GM23338 (cell line): ENCODE data around the gene NAPG. TPM values are rescaled to one million over a fixed set of nuclear protein-coding genes. Genes with fewer than 3 reads are reported as not detected.

Experiments
- ATAC-seq: fragments of 200-7000 bp; cut with Tn5 transposase; 3 replicates; pipeline ENCODE4 v1.9.1; 2020
- DNase-seq: peaks from one replicate; pipeline ENCODE4 v3.0.0-alpha.2; 2015; ENCODE audit warnings: low spot score
- H2AFZ ChIP-seq: fragments of 200-600 bp; sonication (generic); 2 replicates; pipeline ENCODE4 v1.8.0; 2016; ENCODE audit warnings: antibody characterized with exemption, mild to moderate bottlenecking, moderate library complexity
- H3F3A ChIP-seq: fragments of 200-600 bp; sonication (generic); replicated peaks from 2 replicates; pipeline ENCODE4 v1.8.0; 2017; ENCODE audit warnings: antibody characterized with exemption, mixed run types, low read depth
- H3K27ac ChIP-seq: fragments of 200-600 bp; sonication (generic); 2 replicates; pipeline ENCODE4 v1.6.1; 2016; ENCODE audit warnings: low read depth
- H3K27me3 ChIP-seq: fragments of 200-600 bp; sonication (generic); 2 replicates; pipeline ENCODE4 v1.8.0; 2016; ENCODE audit warnings: mild to moderate bottlenecking, mixed run types, moderate library complexity; ENCODE audit not compliant: insufficient read depth
- H3K36me3 ChIP-seq: fragments of 200-600 bp; sonication (generic); 2 replicates; pipeline ENCODE4 v1.8.0; 2016; ENCODE audit warnings: mild to moderate bottlenecking; ENCODE audit not compliant: insufficient read depth
- H3K4me1 ChIP-seq: fragments of 200-600 bp; sonication (generic); 2 replicates; pipeline ENCODE4 v1.8.0; 2016; ENCODE audit warnings: mild to moderate bottlenecking, moderate library complexity; ENCODE audit not compliant: insufficient read depth
- H3K4me2 ChIP-seq: fragments of 200-600 bp; sonication (generic); 2 replicates; pipeline ENCODE4 v1.7.1; 2017; ENCODE audit warnings: mixed run types
- H3K4me3 ChIP-seq: fragments of 200-600 bp; sonication (generic); 2 replicates; pipeline ENCODE4 v1.6.1; 2016; ENCODE audit warnings: mixed run types
- H3K79me2 ChIP-seq: fragments of 200-600 bp; sonication (generic); replicated peaks from 2 replicates; pipeline ENCODE4 v1.8.0; 2017; ENCODE audit warnings: mild to moderate bottlenecking; ENCODE audit not compliant: insufficient read depth
- H3K9me2 ChIP-seq: fragments of 200-600 bp; sonication (generic); 2 replicates; pipeline ENCODE4 v1.8.0; 2017; ENCODE audit not compliant: insufficient read depth
- H4K20me1 ChIP-seq: fragments of 200-600 bp; sonication (generic); replicated peaks from 2 replicates; pipeline ENCODE4 v1.8.0; 2017; ENCODE audit warnings: mild to moderate bottlenecking; ENCODE audit not compliant: insufficient read depth
- H3K27ac Mint-ChIP-seq: 2 replicates; pipeline ENCODE4 v1.8.0; 2020; ENCODE audit warnings: inconsistent platforms, mild to moderate bottlenecking, moderate library complexity, mixed read lengths
- H3K27me3 Mint-ChIP-seq: 3 replicates; pipeline ENCODE4 v1.8.0; 2022; ENCODE audit warnings: low read depth, mild to moderate bottlenecking, moderate library complexity, mixed read lengths, inconsistent platforms; ENCODE audit not compliant: insufficient read depth, poor library complexity
- H3K36me3 Mint-ChIP-seq: 3 replicates; pipeline ENCODE4 v1.8.0; 2021; ENCODE audit warnings: low read depth, mild to moderate bottlenecking, inconsistent platforms, moderate library complexity, mixed read lengths
- H3K4me1 Mint-ChIP-seq: 3 replicates; pipeline ENCODE4 v1.8.0; 2020; ENCODE audit warnings: mild to moderate bottlenecking, inconsistent platforms, mixed read lengths
- H3K4me3 Mint-ChIP-seq: 3 replicates; pipeline ENCODE4 v1.8.0; 2021; ENCODE audit warnings: moderate library complexity, mild to moderate bottlenecking, inconsistent platforms, mixed read lengths
- H3K9me3 Mint-ChIP-seq: 3 replicates; pipeline ENCODE4 v1.8.0; 2020; ENCODE audit warnings: moderate library complexity, mild to moderate bottlenecking, inconsistent platforms, mixed read lengths
- CREB1 ChIP-seq: fragments of 250-450 bp; sonication (Bioruptor Pico); IDR thresholded peaks from 2 replicates; pipeline ENCODE4 v1.5.0; 2020; ENCODE audit warnings: low read depth, mild to moderate bottlenecking, moderate library complexity
- ETS1 ChIP-seq: IDR thresholded peaks from 2 replicates; pipeline ENCODE4 v1.6.1; 2016; ENCODE audit warnings: antibody characterized with exemption
- EZH2 ChIP-seq: fragments of 200-600 bp; sonication (generic); IDR thresholded peaks from one replicate; pipeline ENCODE4 v1.8.0; 2017; ENCODE audit warnings: antibody characterized with exemption, mild to moderate bottlenecking, low read depth; ENCODE audit not compliant: unreplicated experiment
- EZH2phosphoT487 ChIP-seq: fragments of 200-600 bp; sonication (generic); IDR thresholded peaks from one replicate; pipeline ENCODE4 v1.8.1; 2018; ENCODE audit warnings: antibody characterized with exemption; ENCODE audit not compliant: unreplicated experiment
- NANOG ChIP-seq: IDR thresholded peaks from 2 replicates; pipeline ENCODE4 v1.6.1; 2016; ENCODE audit warnings: antibody characterized with exemption, borderline replicate concordance
- POLR2AphosphoS5 ChIP-seq: IDR thresholded peaks from 2 replicates; pipeline ENCODE4 v1.6.1; 2016; ENCODE audit warnings: antibody characterized with exemption, low read depth
- REST ChIP-seq: IDR thresholded peaks from one replicate; pipeline ENCODE4 v1.6.1; 2018; ENCODE audit warnings: antibody characterized with exemption; ENCODE audit not compliant: unreplicated experiment
- ZNF114 ChIP-seq: fragments of 250-450 bp; sonication (Bioruptor Pico); IDR thresholded peaks from 2 replicates; pipeline ENCODE4 v1.5.0; 2020; ENCODE audit warnings: mild to moderate bottlenecking, moderate library complexity
- ZNF462 ChIP-seq: fragments of 250-450 bp; sonication (Bioruptor Pico); IDR thresholded peaks from 2 replicates; pipeline ENCODE4 v1.5.0; 2020; ENCODE audit warnings: mild to moderate bottlenecking, moderate library complexity
- polyA plus RNA-seq: library from polyadenylated mRNA; unstranded; fragments of >200 nt; fragmentation: Nextera tagmentation; extraction: Ambion mirVana; gene quantifications from 2 replicates; pipeline ENCODE4 v1.2.1, GENCODE V29; 2016
- total RNA-seq: library from RNA; depleted of rRNA; stranded (reverse); fragments of >200 nt; shearing (Covaris generic); gene quantifications from 2 replicates; pipeline ENCODE4 v1.2.3, GENCODE V29; 2014

The NAPG gene
- total and polyA plus RNA-seq, 2 experiments from 2014 or later: 26.8 to 40.1 TPM

GRCh38 chr18:10486362-10486761 is 39.5 kb upstream of the NAPG start (continued):
- no peak for TF ChIP-seq CREB1 (CRISPR knock-in tag)
- TF ChIP-seq POLR2AphosphoS5: no peak
- no peak for TF ChIP-seq ZNF114 (CRISPR knock-in tag)
- TF ChIP-seq EZH2: no peak

GRCh38 chr18:10487154-10487553 is 38.7 kb upstream of the NAPG start:
- no peak overlapping the region for H3K4me2 ChIP-seq
- DNase-seq (peak; percentile 11), ATAC-seq (no peak; the same call in 2 of the 3 replicates)
- no peaks in the 10 kb centered on the region for H4K20me1 ChIP-seq
- H3K9me2 ChIP-seq: peaks cover 6% of the 10 kb centered on the region; the same call in 1 of the 2 replicates
- peaks cover under 1% of the 10 kb centered on the region for H3K4me1 ChIP-seq
- no peak overlapping the region for H2AFZ ChIP-seq
- peaks cover under 1% of the 10 kb centered on the region; the same call in 1 of the 2 replicates for H3K27me3 ChIP-seq
- Mint-ChIP-seq H3K27ac (no peak overlapping the region), H3K9me3 (no peaks in the 10 kb centered on the region), H3K4me3 (no peak overlapping the region), H3K27me3 (peaks cover 4% of the 10 kb centered on the region), H3K4me1 (peaks cover 21% of the 10 kb centered on the region), H3K36me3 (no peaks in the 10 kb centered on the region)
- no peaks in the 10 kb centered on the region for H3F3A ChIP-seq
- no peak overlapping the region for H3K4me3 ChIP-seq
- TF ChIP-seq REST (no peak), CREB1 (CRISPR knock-in tag) (no peak)
- H3K36me3 ChIP-seq: no peaks in the 10 kb centered on the region
- no peak overlapping the region for H3K27ac ChIP-seq
- no peaks in the 10 kb centered on the region for H3K79me2 ChIP-seq

- no peaks in the 10 kb centered on the region for H3K36me3 ChIP-seq
- ATAC-seq: no peak
- H3K9me3 Mint-ChIP-seq: no peaks in the 10 kb centered on the region
- H3K4me2 ChIP-seq: no peak overlapping the region
- no peaks in the 10 kb centered on the region for H3K79me2 ChIP-seq
- H2AFZ ChIP-seq: no peak overlapping the region
- H3K4me1 Mint-ChIP-seq: peaks cover 14% of the 10 kb centered on the region
- no peak overlapping the region for H3K27ac ChIP-seq
- no peaks in the 10 kb centered on the region for H3K36me3 Mint-ChIP-seq
- no peaks in the 10 kb centered on the region for H3K4me1 ChIP-seq
- H3K9me2 ChIP-seq: peaks cover 8% of the 10 kb centered on the region; the same call in 1 of the 2 replicates
- no peak overlapping the region for H3K4me3 ChIP-seq
- H3K27me3 ChIP-seq: no peaks in the 10 kb centered on the region
- H3F3A ChIP-seq: no peaks in the 10 kb centered on the region
- no peak overlapping the region for H3K27ac Mint-ChIP-seq
- no peaks in the 10 kb centered on the region for H4K20me1 ChIP-seq
- no peak for DNase-seq
- H3K27me3 Mint-ChIP-seq: peaks cover 3% of the 10 kb centered on the region
- no peak overlapping the region for H3K4me3 Mint-ChIP-seq
- TF ChIP-seq POLR2AphosphoS5 (no peak), ZNF114 (CRISPR knock-in tag) (no peak), EZH2phosphoT487 (no peak), ETS1 (no peak), ZNF462 (CRISPR knock-in tag) (no peak), NANOG (no peak)
These were observed 37.8 kb upstream of the NAPG start for GRCh38 chr18:10488017-10488416.
